H1 (cell line): ENCODE measurements around the gene SOX10. TPM values are rescaled to one million over a fixed set of nuclear protein-coding genes. Genes with fewer than 3 reads are reported as not detected.

Experiments
- CTCF ChIP-seq, 3 experiments: IDR thresholded peaks; 1 replicate in 2 of 3; 2 replicates in 1 of 3; pipeline versions ENCODE4 v1.5.1 to v1.6.1; 2011; ENCODE audit warnings: low read length in 3 of 3, mild to moderate bottlenecking in 3 of 3, inconsistent platforms in 2 of 3, low read depth in 1 of 3, moderate library complexity in 1 of 3; ENCODE audit not compliant: insufficient read depth in 1 of 3; ENCODE audit errors: control extremely low read depth in 1 of 3
- POU5F1 ChIP-seq: IDR thresholded peaks from 2 replicates; pipeline ENCODE4 v1.6.1; 2011; ENCODE audit warnings: low read depth, mild to moderate bottlenecking, low read length, moderate library complexity
- SUZ12 ChIP-seq: fragments of 200-600 bp; sonication (generic); IDR thresholded peaks from 2 replicates; pipeline ENCODE4 v1.6.1; 2012; ENCODE audit warnings: mild to moderate bottlenecking, inconsistent platforms, low read length, moderate library complexity, mixed read lengths
- polyA plus RNA-seq, 7 experiments: library from polyadenylated mRNA; depleted of rRNA in 3 of 7; stranded (reverse) in 5 of 7; unstranded in 2 of 7; fragments of >200 nt in 5 of 7; fragments of 200-250 nt in 2 of 7; gene quantifications; 1 replicate in 5 of 7; 2 replicates in 1 of 7; 4 replicates in 1 of 7; pipeline versions ENCODE4 v1.2.1 to v1.2.3, GENCODE V29; 2011 to 2013; ENCODE audit warnings: missing spikeins in 2 of 7, mixed read lengths in 2 of 7
- total RNA-seq: library from RNA; stranded (reverse); fragmentation: NEBNext Ultra II Directional; extraction: Animal tissue kit (Norgen Biotek cat#: 25700); gene quantifications from 2 replicates; pipeline ENCODE4 v1.2.1, GENCODE V29; 2021

SOX10 gene
- total and polyA plus RNA-seq, 2 of the 8 experiments (the other 6 are each of a cell fraction or from before 2014, with no cell fraction given): 2.7 TPM

GRCh38 chr22:37925330-37925729, 59.0 kb downstream of the SOX10 start (continued):
- no peak for TF ChIP-seq CTCF (IDR thresholded peaks at IDR 0.05; ENCODE audit: control extremely low read depth in 1 of 3, insufficient read depth in 1 of 3, low read depth in 1 of 3, low read length in 3 of 3)
- TF ChIP-seq SUZ12: no peak
- TF ChIP-seq POU5F1: no peak
